Stimulated activated CD4-positive, alpha-beta T cell treated with anti-CD3 and anti-CD28 coated beads, Interleukin-15, amount 100 ng/mL, for 24 hours (primary cell): Measurements from ENCODE around the gene SNX24.
"Not testable (repeated sequence)": the region's sequence is repeated elsewhere in the genome, so short reads cannot be mapped to it uniquely, and the experiment has no call there.

Experiments used
- DNase-seq: peaks from one replicate; pipeline ENCODE4 v3.0.0-alpha.2; 2020

Gene SNX24

DNA sequence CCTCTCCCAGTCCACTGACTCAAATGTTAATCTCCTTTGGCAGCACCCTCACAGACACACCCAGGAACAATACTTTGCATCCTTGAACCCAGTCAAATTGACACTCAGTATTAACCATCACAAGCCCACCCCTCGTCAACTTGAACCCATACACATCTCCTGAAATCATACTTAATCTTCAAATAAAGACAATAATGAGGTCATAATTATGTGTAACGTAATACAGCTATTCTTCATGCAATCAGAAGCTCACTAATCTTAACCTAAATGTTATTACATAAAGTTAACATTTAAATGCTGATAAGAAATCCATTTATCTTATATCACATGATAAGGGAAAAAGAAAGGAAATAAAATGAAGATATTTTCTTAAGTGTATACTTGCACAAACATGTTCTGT, 125.9 kb downstream of the SNX24 start:
- DNase-seq = no peak

DNA sequence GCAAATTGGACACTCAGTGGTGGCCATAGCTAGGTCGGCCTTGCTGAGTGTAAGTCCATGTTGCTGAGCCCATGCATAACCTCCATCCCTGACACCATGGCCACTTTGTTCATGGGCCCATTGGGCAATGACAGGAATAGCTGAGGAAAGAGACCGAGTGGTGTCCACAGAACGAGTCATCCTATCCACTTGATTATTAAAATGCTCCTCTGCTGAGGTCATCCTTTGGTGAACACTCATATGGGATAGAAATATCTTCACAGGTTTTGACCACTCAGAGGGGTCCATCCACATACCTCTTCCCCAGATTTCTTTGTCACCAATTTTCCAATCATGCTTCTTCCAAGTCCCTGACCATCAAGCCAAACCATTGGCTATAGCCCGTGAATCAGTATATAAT, 127.5 kb downstream of the SNX24 start:
- DNase-seq = no peak

DNA sequence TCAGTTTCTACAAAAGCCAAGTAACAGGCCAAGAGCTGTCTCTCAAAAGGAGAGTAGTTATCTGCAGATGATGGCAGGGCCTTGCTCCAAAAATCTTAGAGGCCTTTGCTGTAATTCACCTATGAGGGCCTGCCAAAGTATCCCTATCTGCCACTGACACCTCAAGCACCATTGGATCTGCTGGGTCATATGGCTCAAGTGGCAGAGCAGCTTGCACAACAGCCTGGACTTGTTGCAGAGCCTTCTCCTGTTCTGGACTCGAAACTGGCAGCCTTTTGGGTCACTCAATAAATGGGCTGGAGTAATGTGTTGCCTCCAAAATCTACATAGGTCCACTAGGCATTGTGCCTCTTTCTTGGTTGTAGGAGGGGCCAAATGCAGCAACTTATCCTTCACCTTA, 128.3 kb downstream of the SNX24 start:
- not testable (repeated sequence) for DNase-seq

DNA sequence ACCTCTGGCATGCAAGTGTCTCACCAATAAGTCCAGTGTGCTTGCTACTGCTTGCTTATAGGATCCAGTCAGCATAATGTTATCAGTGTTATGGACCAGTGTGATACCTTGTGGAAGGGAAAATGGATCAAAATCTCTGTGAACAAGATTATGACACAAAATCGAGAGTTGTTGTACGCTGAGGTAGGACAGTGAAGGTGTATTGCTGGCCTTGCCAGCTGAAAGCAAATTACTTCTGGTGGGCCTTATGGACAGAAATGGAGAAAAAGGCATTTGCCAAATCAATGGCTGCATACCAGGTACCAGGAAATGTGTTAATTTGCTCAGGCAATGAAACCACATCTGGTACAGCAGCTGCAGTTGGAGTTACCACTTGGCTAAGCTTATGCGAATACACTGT, 128.8 kb downstream of the SNX24 start:
- DNase-seq = not testable (repeated sequence)

DNA sequence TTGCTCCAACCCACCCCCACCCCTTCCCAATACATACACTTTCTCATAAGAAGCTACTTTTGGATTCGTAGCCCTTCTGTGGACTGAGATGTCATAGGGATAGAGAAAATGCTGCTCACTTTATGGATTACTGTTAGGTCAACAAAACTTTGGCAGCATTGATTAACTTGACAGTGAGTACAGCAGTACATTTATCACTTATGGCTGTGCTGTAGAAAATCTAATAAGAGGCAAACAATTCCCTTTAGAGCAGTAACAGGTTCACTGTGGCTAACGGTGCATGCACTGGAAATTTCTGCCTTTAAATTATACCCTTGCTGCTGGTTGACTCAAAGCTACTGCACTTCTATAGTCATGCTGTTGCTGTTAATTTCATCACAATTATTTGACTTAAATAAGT, 131.9 kb downstream of the SNX24 start:
- DNase-seq = no peak

DNA sequence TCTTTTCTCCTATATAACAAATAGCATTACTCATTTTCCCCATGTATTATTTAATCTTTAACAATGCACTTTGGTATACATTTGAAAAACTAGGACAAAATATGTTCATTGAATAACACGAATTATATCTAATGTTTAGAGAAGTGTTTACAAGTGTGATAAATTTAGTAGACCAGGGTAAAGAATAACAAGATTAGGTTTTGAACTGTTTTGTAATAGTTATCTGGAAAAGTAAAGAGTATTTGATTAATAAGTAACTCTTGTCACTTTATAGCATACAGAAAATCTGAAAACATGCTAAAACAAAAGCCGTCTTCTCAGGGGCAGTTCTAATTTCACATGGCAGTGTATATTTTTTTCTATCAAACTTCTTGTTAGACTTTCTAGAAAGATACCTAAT, 132.7 kb downstream of the SNX24 start:
- no peak for DNase-seq

DNA sequence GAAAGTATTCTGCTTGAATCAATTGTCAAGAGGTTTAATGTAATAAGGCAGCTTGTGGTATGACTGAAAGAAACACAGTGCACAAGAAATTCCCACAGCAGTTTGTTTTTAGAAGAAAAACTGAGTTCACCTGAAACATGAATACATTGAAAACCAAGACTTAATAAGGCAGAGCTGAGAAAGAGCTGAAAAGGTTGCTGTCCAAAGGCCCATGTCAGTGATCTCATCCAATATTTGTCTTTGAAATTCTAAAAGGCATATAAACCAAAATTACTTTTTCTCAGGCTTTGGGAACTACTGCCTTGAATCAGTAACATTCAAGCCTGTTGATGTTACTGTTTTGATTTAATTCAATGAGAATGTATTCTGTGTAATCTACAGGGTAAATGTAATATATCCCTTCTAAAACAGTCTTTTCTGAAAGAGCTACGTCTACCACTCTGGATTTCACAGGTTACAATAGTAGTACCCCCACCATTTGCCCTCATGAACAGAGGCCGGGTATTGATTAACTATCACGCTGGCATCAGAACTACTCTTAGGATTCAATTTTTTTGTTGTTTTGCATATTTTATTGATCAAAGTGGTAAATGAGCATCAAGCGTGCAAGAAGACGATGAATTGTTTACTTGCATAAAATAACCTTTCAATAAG, 133.4 kb downstream of the SNX24 start:
- DNase-seq = no peak

DNA sequence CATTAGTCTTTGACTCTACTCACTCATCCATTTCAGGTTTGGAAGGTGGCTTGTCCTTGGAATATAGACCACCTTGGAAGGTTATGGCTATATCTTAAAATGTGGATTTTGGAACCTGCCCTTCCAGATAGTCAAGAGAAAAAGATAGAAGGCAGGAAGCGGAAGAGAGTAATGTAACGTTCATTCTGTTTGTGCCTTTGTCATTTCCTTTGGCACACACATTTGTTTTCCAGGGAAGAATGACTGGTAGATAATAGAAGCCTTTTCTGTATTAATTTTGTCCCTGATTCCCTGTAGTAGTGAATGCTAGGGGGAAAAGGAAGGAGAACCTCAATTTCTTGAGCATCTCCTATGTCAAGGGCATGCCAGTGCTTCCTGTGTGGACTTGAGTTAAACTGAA, 136.4 kb downstream of the SNX24 start:
- no peak for DNase-seq

DNA sequence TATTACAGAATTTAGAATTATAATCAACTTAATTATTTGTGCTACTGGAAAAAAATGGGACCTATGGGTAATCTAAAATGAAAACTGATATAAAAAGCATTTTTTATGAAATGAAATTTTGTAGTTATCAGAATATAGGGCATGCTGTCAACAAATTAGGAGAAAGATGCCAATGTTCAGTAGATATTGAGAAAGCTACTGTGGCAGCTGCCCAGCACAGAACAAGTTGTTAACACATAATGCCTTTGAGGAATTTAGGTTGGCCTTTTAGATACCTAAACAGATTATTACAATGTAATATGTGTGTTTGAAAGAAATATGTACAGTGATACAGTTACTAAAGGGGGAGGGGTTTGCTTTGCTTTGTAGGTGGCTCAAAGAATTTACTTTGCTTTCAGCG, 137.0 kb downstream of the SNX24 start:
- DNase-seq = no peak

DNA sequence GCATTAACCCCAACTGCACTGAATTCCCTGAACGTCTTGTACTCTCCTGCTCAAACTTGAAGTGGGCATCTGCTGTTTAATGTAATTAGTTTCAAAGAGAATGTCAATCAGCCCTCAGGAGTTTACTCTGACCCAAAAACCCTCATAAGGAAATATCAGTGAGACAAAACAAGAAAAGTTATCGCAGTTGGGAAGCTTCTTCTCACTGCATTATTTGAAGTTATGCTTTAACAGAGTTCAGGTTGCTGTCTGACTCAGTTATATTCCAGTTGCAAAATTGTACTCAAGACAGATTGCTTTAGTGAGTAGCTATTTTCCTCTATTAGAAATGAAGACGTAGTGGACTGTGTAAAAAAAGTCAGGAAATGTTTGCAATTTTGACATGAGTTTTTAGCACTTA, 139.0 kb downstream of the SNX24 start:
- DNase-seq = no peak

DNA sequence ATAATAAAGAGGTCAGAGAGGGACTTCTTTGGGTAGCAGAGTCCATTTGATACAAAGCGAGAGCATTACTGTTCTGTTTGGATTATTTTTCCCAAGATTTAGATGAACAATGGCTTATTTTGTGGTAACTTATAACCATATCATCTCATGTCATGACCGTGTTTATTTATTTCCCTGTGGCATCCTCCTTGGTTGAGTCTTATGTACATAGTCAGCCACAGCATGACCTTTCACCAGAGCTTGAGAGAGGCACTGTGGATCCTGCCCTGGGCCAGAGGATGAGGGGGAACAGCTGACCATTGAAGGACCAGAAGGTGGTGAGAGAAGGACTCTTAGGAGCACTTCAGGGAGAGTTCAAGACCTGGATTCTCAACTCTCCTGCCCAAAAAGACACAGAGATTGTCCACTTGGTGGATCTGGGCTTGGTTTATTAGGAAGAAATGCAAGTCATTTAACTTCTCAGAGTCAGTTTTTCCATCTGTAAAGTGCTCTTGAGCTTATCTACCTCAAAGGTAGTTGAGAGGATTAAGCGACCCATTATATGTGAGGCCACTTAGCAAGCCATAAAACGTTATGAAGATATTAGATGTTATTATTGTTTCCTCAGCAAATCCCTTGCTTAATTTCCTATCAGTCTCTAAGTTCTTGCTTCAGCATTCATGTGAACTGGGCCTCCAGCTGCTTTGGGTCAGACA, 139.7 kb downstream of the SNX24 start:
- no peak for DNase-seq

DNA sequence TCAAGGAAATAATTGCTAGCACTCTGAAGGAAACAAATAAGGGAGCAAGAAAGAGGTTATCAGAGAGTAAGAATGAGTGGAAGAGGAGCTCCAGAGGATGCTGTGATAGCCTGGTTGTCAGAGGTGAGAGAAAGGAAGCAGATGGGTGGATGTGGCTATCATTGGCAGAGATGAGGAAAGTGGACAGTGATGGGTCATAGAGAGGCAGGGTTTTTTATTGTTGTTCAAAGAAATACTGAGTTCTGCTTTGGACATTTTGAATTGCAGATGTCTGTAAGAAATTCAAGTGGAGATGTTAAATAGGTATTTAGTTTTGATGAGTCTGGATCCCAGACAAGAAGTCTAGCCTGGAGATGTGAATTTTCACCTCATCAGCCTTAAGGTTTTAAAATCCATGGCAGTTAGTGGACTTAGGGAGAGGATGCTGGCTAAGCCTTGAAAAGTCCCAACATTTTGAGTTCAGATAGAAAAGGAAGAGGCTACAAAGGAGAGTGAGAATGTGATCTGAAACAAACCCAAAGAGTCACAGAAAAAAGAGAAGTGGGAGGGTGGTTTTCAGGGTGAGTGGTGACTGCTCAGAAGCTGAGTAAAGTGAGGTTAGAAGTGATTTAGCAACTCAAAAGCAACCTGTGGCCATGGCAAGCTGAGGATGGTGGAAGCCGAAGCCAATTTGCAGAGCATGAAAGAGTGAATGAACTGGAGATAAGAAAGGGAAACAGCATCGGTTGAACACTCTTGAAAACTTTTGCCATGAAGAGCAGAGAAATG, 140.7 kb downstream of the SNX24 start:
- DNase-seq = no peak

DNA sequence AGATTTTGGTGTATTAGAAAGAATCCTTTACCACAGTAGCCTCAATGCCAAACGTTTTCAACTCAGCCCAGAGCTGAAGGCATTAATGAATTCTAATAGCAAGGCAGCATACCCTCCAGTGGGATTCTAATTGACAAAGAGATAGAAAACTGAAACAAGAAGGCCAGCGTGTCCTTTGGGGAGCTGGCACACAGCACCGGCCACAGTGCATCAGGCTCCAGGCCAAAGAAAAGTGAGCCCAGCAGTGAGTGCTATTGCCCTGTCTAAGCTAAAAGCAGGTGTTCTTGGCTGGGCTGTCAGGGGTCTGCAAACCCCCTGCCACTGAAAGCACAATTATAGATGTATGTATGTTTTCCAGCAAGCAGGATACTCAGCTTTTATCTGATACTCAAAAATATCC, 150.7 kb downstream of the SNX24 start:
- no peak for DNase-seq

DNA sequence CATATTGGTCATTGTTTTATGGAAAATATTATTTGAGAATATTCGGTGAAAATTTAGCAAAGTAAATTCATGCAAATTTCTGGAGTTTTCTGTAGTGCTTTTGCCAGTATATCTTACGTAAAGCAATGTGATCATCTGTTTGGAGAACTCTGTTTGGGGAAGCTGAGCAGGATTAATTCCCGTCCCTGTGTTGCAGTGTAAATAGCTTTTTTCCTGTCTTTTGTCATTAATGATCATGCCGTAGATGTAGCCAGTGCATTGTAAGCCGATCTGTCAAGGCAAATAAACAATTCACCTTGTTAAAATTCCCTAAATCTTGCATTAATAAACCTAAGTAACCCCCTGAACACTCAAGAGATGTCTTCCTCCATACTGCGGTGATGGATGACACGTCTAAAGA, 151.9 kb downstream of the SNX24 start:
- DNase-seq = no peak

DNA sequence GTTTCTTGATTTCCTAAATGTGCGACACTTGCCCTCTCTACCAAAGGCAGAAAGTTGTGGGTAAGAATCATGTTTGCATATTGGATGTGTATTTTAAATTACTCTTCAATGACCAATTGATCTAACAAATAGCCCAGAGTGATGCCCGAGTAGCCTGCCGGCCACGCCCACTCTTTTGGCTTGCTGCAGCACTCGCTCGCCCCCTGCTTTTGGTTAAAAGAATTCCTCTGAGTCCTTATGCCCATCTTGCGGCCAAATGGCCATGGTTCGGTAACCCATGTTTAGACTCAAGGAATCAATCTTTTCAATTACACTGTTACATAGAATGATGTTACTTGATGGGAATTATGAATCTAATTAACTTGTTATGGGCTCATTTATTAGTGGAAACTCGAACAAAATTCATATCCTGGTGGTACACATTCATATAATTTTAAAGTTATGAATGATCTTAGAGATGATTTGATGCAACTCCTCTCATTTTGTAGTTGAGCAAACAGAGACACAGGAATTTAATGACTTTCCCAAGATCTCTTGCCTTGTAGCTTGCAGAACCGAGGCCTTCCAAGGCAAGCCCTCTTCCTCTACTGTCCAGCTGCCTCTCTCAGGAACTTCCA, 154.6 kb downstream of the SNX24 start:
- DNase-seq = peak; percentile 32

DNA sequence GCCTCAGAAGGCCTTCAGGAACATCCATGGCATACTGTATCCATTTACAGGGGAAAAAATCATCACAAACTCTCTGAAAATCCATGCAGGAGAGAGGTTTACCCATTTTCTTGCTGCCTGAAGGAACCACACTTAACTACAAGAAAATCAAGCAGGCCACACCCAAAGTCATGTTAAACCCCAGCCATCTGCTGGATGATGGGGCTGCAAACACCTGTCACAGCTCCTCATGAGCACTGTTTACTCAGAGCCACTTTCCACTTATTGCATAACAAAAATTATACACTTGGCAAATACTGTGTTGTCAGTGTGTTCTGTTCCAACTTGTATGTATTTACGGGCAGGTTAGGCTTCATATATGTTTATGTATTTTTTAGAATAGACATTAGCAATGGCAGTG, 155.3 kb downstream of the SNX24 start:
- DNase-seq = no peak

DNA sequence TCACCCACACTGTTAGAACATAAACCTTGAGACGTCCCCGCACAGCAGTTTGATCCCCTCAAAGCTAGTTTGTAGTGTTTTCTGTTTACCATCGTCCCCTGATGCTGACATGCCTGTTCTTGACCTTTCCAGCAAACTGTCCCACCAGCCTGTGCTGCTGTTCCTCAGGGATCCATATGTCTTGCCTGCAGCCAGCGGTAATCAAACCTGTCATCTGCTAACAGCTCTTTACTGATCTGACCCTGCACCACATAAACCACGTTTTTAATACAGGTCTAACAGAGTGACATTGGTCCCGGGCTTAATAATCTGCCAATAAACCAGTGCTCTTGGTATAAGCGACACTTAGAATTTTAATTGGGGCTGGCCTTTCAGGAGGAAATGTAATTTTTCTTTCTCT, 156.4 kb downstream of the SNX24 start:
- no peak for DNase-seq

DNA sequence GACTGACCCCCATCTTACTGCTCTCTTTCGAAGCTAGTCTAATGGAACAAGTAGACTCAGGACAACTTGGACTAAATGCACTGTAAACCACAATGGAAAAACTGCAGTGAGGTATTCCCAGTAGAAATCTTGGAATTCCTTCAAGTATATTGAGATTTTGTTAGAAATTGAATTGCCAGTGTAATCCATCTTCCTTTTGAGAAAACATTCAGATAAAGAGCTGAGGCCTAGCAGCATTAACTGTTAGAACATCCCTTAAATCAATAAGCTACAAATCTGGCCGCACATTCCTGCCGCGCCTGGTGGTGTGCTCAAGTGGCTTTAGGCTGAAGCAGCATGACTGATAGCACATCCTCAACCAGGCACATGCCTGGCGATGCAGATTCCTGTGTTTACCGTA, 161.8 kb downstream of the SNX24 start:
- DNase-seq = no peak

DNA sequence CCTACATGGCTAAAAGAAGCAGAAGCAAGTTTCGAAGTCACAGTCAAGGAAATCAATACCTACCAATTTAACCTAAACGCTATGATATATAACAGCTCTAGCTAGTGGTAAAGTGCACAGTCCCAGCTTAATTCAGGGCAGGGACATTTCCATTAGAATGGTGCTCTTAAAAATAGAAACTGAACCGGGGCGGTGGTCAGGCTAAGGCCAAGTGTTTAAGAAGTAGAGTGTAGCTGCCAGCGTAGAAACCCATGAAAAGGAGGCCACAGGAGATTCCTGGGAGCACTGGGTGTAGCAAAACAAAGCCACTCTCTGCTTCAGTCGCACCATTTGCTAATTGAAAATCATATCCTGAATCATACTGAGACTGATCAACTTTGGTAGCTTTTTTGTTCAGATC, 162.3 kb downstream of the SNX24 start:
- no peak for DNase-seq

DNA sequence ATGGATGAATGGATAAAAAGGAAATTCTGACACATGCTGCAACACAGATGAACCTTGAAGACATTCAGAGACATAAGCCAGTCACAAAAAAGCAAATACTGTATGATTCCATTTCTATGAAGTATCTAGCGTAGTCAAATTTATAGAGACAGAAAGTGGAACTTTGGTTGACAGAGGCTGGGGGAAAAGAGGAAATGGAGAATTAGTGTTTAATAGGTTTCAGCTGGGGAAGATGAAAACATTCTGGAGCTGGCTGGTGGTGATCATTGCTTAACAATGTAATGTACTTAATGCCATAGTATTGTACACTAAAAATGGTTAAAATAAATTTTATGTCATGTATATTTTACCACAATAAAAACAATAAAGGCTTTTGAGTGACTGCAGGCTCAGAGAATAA, 166.9 kb downstream of the SNX24 start:
- DNase-seq = no peak

DNA sequence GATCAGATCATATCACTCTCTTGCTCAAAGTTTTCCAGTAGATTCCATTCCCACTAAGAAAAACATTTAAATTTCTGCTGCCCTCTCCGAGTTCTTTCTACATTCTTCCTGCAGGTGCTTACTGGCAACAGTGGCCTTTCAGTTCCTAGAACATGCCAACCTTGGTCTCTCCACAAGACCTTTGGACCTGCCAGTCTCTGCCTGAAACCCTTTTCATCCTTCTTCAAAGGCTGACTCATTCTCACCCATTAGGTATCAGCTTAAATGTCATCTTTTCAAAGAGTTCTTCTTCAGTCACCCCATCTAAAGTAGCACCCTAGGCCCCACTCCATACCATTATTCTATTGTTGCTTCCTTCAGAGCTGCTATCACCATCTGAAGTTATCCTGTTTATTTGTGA, 169.3 kb downstream of the SNX24 start:
- DNase-seq = no peak

DNA sequence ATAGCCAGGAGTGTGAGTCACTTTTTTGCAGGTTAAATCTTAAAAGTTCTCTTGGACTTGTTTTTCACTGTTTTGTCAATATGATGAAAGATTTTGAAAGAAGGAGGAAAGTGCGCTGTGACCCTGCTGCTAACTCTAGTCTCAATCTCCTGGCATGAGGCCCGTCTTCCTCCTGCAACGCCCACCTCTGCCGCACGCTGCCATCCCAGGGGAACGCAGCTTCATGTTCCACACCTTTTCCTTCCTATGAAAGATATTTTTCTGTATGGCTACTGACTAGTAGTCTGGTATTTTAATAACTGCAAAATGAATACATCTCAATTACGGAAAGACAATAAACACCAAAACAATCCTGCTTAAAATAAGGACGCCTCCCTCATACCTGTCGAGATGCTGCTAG, 182.8 kb downstream of the SNX24 start:
- no peak for DNase-seq

DNA sequence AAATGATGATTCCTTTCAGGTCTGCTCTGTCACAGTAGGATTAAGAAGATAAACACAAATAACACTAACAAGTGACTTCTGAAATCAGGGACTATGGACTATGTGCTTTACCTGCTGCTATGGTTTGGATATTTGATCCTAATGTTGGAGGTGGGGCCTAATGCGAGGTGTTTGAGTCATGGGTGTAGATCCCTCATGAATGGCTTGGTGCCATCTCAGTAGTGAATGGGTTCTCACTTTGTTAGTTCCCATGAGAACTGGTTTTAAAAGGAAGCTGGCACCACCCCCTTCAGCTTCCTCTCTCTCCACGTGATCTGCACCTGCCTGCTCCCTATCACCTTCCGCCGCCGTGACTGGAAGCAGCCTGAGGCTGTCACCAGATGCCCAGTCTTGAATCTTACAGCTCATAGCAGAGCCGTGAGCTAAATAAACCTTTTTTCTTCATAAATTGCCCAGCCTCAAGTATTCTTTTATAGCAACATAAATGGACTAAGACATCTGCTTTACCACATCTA, 187.8 kb downstream of the SNX24 start:
- no peak for DNase-seq
